B cell (primary cell): ENCODE measurements around the gene PTGES. TPM values are rescaled to one million over a fixed set of nuclear protein-coding genes. Genes with fewer than 3 reads are reported as not detected.

ENCODE experiments used
- ATAC-seq: fragments of 200-7000 bp; cut with Tn5 transposase; one replicate; pipeline ENCODE4 v1.10.0; 2021; ENCODE audit warnings: low read depth, mild to moderate bottlenecking, moderate number of reproducible peaks, moderate library complexity
- CTCF ChIA-PET: fragments of 350-600 bp; sonication (Branson Sonifier 250); formaldehyde crosslinking; loops from one replicate; lab custom pipeline; 2021; ENCODE audit warnings: antibody characterized with exemption, inconsistent platforms; lab: Charles Lee
- POLR2A ChIA-PET: fragments of 350-600 bp; sonication (Branson Sonifier 250); formaldehyde crosslinking; loops from one replicate; lab custom pipeline; 2021; ENCODE audit warnings: antibody characterized with exemption; lab: Charles Lee
- DNase-seq: peaks from one replicate; pipeline ENCODE4 v3.0.0; 2013
- H2AFZ ChIP-seq: 2 replicates; pipeline ENCODE4 v1.6.1; 2012; ENCODE audit warnings: mild to moderate bottlenecking, low read depth, low read length; ENCODE audit not compliant: insufficient read depth, poor library complexity, severe bottlenecking
- H3K27ac ChIP-seq, 2 donors: 1 replicate in 1 of 2; 2 replicates in 1 of 2; pipeline ENCODE4 v1.5.1; 2012 to 2013; ENCODE audit warnings: low read length in 2 of 2, mild to moderate bottlenecking in 2 of 2, moderate library complexity in 1 of 2
- H3K27me3 ChIP-seq, 4 experiments: fragments of 200-600 bp in 1 of 4; sonication (generic) in 1 of 4; replicated peaks in 1 of 4; 1 replicate in 2 of 4; 2 replicates in 2 of 4; pipeline versions ENCODE4 v1.6.1 to v1.7.0; 2013 to 2016; ENCODE audit warnings: low read length in 3 of 4, mild to moderate bottlenecking in 2 of 4, mixed read lengths in 1 of 4, moderate library complexity in 1 of 4; ENCODE audit not compliant: insufficient read depth in 4 of 4, control insufficient read depth in 3 of 4; ENCODE audit errors: control extremely low read depth in 1 of 4
- H3K36me3 ChIP-seq, 2 experiments: replicated peaks in 1 of 2; 1 replicate in 1 of 2; 2 replicates in 1 of 2; pipeline versions ENCODE4 v1.6.1 to v1.7.1; 2013; ENCODE audit warnings: low read length in 1 of 2; ENCODE audit not compliant: insufficient read depth in 2 of 2, control insufficient read depth in 1 of 2; ENCODE audit errors: control extremely low read depth in 1 of 2, extremely low read depth in 1 of 2
- H3K4me1 ChIP-seq, 2 donors: fragments of 200-600 bp in 1 of 2; sonication (generic) in 1 of 2; 1 replicate in 1 of 2; 2 replicates in 1 of 2; pipeline versions ENCODE4 v1.5.1 to v1.6.1; 2013 to 2017; ENCODE audit warnings: low read length in 2 of 2; ENCODE audit not compliant: control insufficient read depth in 2 of 2, insufficient read depth in 2 of 2
- H3K4me2 ChIP-seq: replicated peaks from 2 replicates; pipeline ENCODE3; 2012; ENCODE audit warnings: mild to moderate bottlenecking, low read depth, low read length; ENCODE audit not compliant: poor library complexity, severe bottlenecking
- H3K4me3 ChIP-seq, 5 experiments: fragments of 200-600 bp in 1 of 5; sonication (generic) in 1 of 5; 1 replicate in 3 of 5; 2 replicates in 2 of 5; pipeline versions ENCODE4 v1.5.1 to v1.7.0; 2011 to 2016; ENCODE audit warnings: low read length in 4 of 5, mild to moderate bottlenecking in 4 of 5, low read depth in 2 of 5, control low read depth in 1 of 5, moderate library complexity in 1 of 5; ENCODE audit not compliant: insufficient read depth in 1 of 5; ENCODE audit errors: control extremely low read depth in 1 of 5, extremely low read depth in 1 of 5
- H3K79me2 ChIP-seq: fragments of 200-600 bp; sonication (generic); one replicate; pipeline ENCODE4 v1.6.0; 2016; ENCODE audit warnings: low read length; ENCODE audit not compliant: control insufficient read depth, insufficient read depth
- H3K9ac ChIP-seq: fragments of 200-600 bp; sonication (generic); 2 replicates; pipeline ENCODE4 v1.6.1; 2017; ENCODE audit warnings: mild to moderate bottlenecking, low read length, moderate library complexity
- H3K9me3 ChIP-seq, 3 donors: one replicate each; pipeline versions ENCODE4 v1.6.1 to v1.7.1; 2013; ENCODE audit warnings: low read length in 2 of 3; ENCODE audit not compliant: control insufficient read depth in 2 of 3, insufficient read depth in 1 of 3; ENCODE audit errors: control extremely low read depth in 1 of 3
- H4K20me1 ChIP-seq: 2 replicates; pipeline ENCODE4 v1.6.0; 2012; ENCODE audit warnings: mild to moderate bottlenecking, low read length; ENCODE audit not compliant: insufficient read depth, control insufficient read depth, poor library complexity, severe bottlenecking
- H3K27ac Mint-ChIP-seq: one replicate; pipeline ENCODE4 v1.8.0; 2021; ENCODE audit warnings: mixed read lengths
- H3K27me3 Mint-ChIP-seq: one replicate; pipeline ENCODE4 v1.8.0; 2021; ENCODE audit warnings: mixed read lengths
- H3K4me1 Mint-ChIP-seq: one replicate; pipeline ENCODE4 v1.8.0; 2021; ENCODE audit warnings: mixed read lengths
- H3K4me3 Mint-ChIP-seq: one replicate; pipeline ENCODE4 v1.8.0; 2021; ENCODE audit warnings: mixed read lengths
- H3K9me3 Mint-ChIP-seq: one replicate; pipeline ENCODE4 v1.8.0; 2022; ENCODE audit warnings: mixed read lengths; ENCODE audit not compliant: insufficient read depth
- EZH2 ChIP-seq: IDR thresholded peaks from 2 replicates; pipeline ENCODE4 v1.6.1; 2012; ENCODE audit warnings: borderline replicate concordance, low read depth, mild to moderate bottlenecking, moderate library complexity, low read length; ENCODE audit not compliant: insufficient read depth, poor library complexity, severe bottlenecking
- WGBS: methylation state at CpG from one replicate; pipeline ENCODE4 v1.1.5; 2013; ENCODE audit warnings: missing lambda C conversion rate; ENCODE audit not compliant: insufficient coverage; 5-methylcytosine and 5-hydroxymethylcytosine counted together
- intact Hi-C: fragments of 100-400 bp; cut with micrococcal nuclease; formaldehyde crosslinking; loops from one replicate; pipeline ENCODE4 v1.10.0; 2022
- polyA plus RNA-seq: library from polyadenylated mRNA; depleted of rRNA; stranded (reverse); fragments of >200 nt; gene quantifications from 2 replicates; pipeline ENCODE4 v1.2.3, GENCODE V29; 2012
- total RNA-seq, 2 donors: library from RNA; stranded (reverse); fragments of 120-200 nt in 1 of 2; gene quantifications; 1 replicate in 1 of 2; 2 replicates in 1 of 2; pipeline versions ENCODE4 v1.2.3 to v1.2.4, GENCODE V29; 2013 to 2022
- TF ChIP-seq, protein P1 (sequence below): fragments of 200-600 bp; IDR thresholded peaks from one replicate; pipeline ENCODE4 v1.8.0; 2022; ENCODE audit warnings: antibody characterized with exemption, mild to moderate bottlenecking

Gene PTGES
- total and polyA plus RNA-seq, 2 donors (not counting 1 experiment from before 2014, with no cell fraction given) = not detected

DNA sequence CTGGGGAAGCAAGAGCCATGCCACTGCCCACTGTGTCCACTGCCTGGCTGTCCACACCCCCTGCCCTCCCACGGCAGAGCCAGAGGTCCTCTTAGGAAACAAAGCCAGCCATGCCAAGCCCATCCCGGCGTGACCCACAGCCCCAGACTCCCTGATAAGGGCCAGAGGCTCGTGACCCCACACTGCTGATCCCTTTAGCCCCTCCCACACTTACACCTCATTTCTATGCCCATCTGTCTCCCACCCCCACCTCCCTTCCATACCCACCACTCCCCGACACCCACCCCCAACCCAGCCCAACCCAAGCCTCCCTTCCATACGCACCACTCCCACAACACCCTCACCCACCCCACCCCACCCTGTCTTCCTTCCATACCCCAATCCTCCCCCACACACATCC lies 17.3 kb downstream of the PTGES start:
- Histone ChIP-seq H3K9me3 (no peaks in the 10 kb centered on the region), H3K36me3 (no peaks in the 10 kb centered on the region), H3K27ac (no peak overlapping the region), H3K9ac (no peak overlapping the region), H3K4me3 (no peak overlapping the region), H3K4me1 (peaks cover 0 to 16% of the 10 kb centered on the region in 2 donors), H3K79me2 (no peaks in the 10 kb centered on the region), H3K27me3 (peaks cover 0 to 8% (median 0%) of the 10 kb centered on the region in 4 experiments), H3K4me2 (no peak overlapping the region), H4K20me1 (no peaks in the 10 kb centered on the region), H2AFZ (no peak overlapping the region)
- intact Hi-C loops = loop anchor here (5.0 kb wide), 2 partner anchors 93 to 367 kb away; partner anchors contain the start of gene ASB6
- Mint-ChIP-seq H3K27ac (no peak overlapping the region), H3K4me3 (no peak overlapping the region), H3K4me1 (peaks cover 7% of the 10 kb centered on the region), H3K9me3 (no peaks in the 10 kb centered on the region), H3K27me3 (no peaks in the 10 kb centered on the region)
- ATAC-seq (no peak), DNase-seq (no peak)
- no peak for TF ChIP-seq EZH2
- TF ChIP-seq, protein P1, sequence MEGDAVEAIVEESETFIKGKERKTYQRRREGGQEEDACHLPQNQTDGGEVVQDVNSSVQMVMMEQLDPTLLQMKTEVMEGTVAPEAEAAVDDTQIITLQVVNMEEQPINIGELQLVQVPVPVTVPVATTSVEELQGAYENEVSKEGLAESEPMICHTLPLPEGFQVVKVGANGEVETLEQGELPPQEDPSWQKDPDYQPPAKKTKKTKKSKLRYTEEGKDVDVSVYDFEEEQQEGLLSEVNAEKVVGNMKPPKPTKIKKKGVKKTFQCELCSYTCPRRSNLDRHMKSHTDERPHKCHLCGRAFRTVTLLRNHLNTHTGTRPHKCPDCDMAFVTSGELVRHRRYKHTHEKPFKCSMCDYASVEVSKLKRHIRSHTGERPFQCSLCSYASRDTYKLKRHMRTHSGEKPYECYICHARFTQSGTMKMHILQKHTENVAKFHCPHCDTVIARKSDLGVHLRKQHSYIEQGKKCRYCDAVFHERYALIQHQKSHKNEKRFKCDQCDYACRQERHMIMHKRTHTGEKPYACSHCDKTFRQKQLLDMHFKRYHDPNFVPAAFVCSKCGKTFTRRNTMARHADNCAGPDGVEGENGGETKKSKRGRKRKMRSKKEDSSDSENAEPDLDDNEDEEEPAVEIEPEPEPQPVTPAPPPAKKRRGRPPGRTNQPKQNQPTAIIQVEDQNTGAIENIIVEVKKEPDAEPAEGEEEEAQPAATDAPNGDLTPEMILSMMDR = no peak
- POLR2A ChIA-PET = no interaction called here
- WGBS = 81% methylated on average over 4 of the region's 6 CpGs
- CTCF ChIA-PET = interaction anchor here (0.6 kb wide), 1 partner anchor 241 kb away, joined by 3 read pairs; no protein-coding TSS in a partner anchor

DNA sequence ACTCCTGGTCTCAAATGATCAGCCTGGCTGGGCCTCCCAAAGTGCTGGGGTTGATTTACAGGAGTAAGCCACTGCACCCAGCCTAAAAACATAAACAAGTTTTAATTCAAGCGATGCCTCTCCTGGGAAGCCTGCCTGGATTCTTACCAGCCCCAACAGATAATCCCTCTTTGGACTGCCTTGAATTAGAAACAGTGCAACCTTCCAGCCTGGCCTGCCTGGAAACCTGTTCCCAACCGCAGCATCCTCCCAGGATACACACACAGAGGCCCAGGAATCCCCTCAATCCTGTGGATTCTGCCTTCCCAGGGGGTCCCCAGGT lies 19.2 kb downstream of the PTGES start:
- TF ChIP-seq, protein P1 = no peak
- no peak for TF ChIP-seq EZH2
- H3K4me1 ChIP-seq = peaks cover 0 to 16% of the 10 kb centered on the region in 2 donors
- no peak overlapping the region for H2AFZ ChIP-seq
- CTCF ChIA-PET = no interaction called here
- intact Hi-C loops = no loop called here
- Mint-ChIP-seq H3K27ac (no peak overlapping the region), H3K4me3 (no peak overlapping the region), H3K27me3 (peaks cover 8% of the 10 kb centered on the region), H3K9me3 (no peaks in the 10 kb centered on the region), H3K4me1 (peaks cover 7% of the 10 kb centered on the region)
- no peak overlapping the region for H3K27ac ChIP-seq
- no peaks in the 10 kb centered on the region for H3K79me2 ChIP-seq
- peaks cover 0 to 6% (median 0%) of the 10 kb centered on the region in 4 experiments for H3K27me3 ChIP-seq
- H3K36me3 ChIP-seq = no peaks in the 10 kb centered on the region
- POLR2A ChIA-PET = no interaction called here
- no peaks in the 10 kb centered on the region for H4K20me1 ChIP-seq
- no peak overlapping the region for H3K4me3 ChIP-seq
- no peaks in the 10 kb centered on the region for H3K9me3 ChIP-seq
- no peak for DNase-seq
- WGBS = 78% methylated on average over 2 of the region's 2 CpGs
- no peak overlapping the region for H3K4me2 ChIP-seq
- H3K9ac ChIP-seq = no peak overlapping the region
- ATAC-seq = no peak
